ENCODE measurements around the gene AOAH.
"Not testable (repeated sequence)": the region's sequence is repeated elsewhere in the genome, so short reads cannot be mapped to it uniquely, and the experiment has no call there.

Gene AOAH

DNA sequence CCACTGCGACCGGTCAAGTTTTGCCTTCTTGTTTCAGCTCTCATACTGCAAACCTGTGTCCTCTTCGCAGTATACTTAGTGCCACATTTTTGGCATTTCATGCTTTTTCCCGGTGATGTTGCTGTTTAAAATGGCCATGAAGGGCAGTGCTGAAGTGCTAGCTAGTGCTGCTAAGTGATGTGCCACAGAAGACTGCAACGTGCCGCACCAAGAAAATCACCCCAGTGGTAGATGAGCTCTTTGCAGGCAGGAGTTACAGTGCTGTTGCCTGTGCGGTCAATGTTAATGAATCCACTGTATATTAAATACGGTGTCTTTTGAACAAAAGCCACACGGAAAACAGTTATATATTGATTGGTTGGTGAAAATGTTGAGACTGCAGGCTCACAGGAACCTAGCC, 214.3 kb downstream of the AOAH start:
- Histone ChIP-seq H3K4me3 (ENCODE audit: low read depth in 1 of 2, low read length in 1 of 2) (no peak overlapping the region), H3K27ac (no peak overlapping the region), H3K9me3 (no peaks in the 10 kb centered on the region), H3K27me3 (no peaks in the 10 kb centered on the region), H3K36me3 (peaks cover 46% of the 10 kb centered on the region), H3K4me1 (ENCODE audit: control insufficient read depth in 1 of 2, insufficient read depth in 1 of 2, low read depth in 1 of 2, low read length in 1 of 2) (no peaks in the 10 kb centered on the region)
- TF ChIP-seq, protein P1, sequence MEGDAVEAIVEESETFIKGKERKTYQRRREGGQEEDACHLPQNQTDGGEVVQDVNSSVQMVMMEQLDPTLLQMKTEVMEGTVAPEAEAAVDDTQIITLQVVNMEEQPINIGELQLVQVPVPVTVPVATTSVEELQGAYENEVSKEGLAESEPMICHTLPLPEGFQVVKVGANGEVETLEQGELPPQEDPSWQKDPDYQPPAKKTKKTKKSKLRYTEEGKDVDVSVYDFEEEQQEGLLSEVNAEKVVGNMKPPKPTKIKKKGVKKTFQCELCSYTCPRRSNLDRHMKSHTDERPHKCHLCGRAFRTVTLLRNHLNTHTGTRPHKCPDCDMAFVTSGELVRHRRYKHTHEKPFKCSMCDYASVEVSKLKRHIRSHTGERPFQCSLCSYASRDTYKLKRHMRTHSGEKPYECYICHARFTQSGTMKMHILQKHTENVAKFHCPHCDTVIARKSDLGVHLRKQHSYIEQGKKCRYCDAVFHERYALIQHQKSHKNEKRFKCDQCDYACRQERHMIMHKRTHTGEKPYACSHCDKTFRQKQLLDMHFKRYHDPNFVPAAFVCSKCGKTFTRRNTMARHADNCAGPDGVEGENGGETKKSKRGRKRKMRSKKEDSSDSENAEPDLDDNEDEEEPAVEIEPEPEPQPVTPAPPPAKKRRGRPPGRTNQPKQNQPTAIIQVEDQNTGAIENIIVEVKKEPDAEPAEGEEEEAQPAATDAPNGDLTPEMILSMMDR (IDR thresholded peaks at IDR 0.05): no peak

DNA sequence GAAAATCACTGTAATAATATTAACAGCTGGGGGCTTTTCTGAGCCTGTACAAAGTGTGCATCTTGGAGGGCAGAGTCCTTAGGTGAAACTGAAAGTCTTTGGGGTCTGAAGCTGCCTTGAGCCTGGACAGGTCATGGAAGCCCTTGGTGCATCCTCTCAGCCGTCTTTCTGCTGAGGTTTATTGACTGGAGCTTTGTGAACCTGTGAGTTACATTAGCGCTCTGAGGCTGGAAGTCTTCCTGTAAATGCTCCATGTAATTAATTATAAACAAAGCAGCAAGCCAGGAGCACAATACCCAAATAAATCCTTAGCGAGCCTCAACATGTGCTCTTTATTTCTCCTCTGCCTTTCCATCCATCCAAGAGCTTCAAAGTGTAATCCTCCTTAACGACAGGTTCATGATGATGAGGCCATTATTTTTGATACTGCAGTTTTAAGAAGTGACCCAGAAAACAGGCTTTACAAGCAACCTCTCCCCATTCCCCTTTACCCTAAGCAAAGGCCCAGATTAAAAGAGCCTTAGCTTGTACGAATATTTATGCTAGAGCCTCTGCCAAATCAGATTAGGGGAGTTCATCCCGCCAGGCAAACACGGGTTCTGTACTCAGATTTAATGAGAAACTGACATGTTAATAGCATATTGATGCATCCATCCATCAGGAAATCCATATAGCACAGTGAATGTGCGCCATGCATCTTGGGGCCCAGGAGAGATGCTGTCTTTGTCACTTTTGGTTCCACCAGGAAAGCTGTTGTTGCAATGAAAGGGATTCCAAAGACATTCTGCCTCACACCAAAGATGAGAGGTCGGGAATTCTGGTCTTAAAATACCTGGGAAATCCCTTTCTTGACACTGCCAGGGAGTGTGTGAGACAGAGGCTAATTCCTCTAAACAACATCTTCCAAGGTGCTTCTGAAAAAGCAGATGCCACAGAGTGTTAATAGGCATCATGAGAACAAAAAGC, 216.5 kb downstream of the AOAH start:
- TF ChIP-seq, protein P1 (IDR thresholded peaks at IDR 0.05): no peak
- Histone ChIP-seq H3K36me3 (peaks cover 24% of the 10 kb centered on the region), H3K4me3 (ENCODE audit: low read depth in 1 of 2, low read length in 1 of 2) (no peak overlapping the region), H3K9me3 (no peaks in the 10 kb centered on the region), H3K27ac (no peak overlapping the region), H3K4me1 (ENCODE audit: control insufficient read depth in 1 of 2, insufficient read depth in 1 of 2, low read depth in 1 of 2, low read length in 1 of 2) (no peaks in the 10 kb centered on the region), H3K27me3 (no peaks in the 10 kb centered on the region)

DNA sequence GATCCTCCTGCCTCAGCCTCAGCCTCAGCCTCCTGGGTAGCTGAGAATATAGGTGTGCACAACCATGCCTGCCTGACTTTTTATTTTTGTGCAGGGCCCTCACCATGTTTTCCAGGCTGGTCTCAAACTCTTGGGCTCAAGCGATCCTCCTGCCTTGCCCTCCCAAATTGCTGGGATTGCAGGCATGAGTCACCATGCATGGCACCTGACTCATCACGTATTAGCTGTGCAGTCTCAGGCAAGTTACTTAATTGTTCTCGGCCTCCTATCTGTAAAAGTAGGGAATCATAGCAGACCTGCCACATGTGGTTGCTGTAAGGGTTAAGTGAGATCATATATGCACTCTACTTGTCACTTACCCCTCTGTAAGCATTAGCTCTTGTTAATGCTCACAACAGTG, 217.5 kb downstream of the AOAH start:
- no peaks in the 10 kb centered on the region for H3K9me3 ChIP-seq
- H3K27ac ChIP-seq: no peak overlapping the region
- H3K27me3 ChIP-seq: no peaks in the 10 kb centered on the region
- TF ChIP-seq, protein P1 (IDR thresholded peaks at IDR 0.05): no peak
- H3K4me3 ChIP-seq (ENCODE audit: low read depth in 1 of 2, low read length in 1 of 2): no peak overlapping the region
- H3K36me3 ChIP-seq: peaks cover 14% of the 10 kb centered on the region
- no peaks in the 10 kb centered on the region for H3K4me1 ChIP-seq (ENCODE audit: control insufficient read depth in 1 of 2, insufficient read depth in 1 of 2, low read depth in 1 of 2, low read length in 1 of 2)

DNA sequence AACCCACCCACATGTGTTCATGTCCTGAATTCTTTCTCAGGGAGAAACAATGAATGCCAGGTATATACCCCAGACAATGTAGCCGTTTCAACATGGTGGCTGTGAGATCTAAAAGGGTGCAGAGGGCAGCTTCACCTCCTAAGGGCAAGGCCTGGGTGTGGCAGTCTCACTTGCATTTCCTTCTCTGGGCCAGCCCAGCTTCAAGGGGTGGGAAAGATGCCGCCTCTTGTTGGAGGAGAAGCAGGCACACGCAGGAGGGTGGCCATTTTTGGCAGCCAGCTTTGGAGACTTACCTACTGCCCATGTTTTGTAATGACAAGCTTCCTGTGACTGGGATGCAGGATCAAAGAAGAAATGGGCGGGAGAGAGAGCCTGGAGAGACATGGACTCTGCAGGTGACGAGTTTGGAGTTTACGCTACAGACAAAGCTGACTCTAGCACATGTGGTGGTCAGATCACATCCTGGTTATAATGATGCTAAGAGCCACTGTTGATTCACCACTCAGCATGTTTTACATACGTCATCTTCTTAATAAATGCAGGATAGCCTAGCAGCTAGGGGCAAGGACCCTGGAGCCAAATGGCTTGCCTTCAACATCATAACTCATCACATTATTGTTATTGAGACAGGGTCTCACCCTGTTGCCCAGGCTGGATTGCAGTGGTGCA, 218.0 kb downstream of the AOAH start:
- Histone ChIP-seq H3K4me1 (ENCODE audit: control insufficient read depth in 1 of 2, insufficient read depth in 1 of 2, low read depth in 1 of 2, low read length in 1 of 2) (no peaks in the 10 kb centered on the region), H3K9me3 (no peaks in the 10 kb centered on the region), H3K27ac (no peak overlapping the region), H3K4me3 (ENCODE audit: low read depth in 1 of 2, low read length in 1 of 2) (no peak overlapping the region), H3K27me3 (no peaks in the 10 kb centered on the region), H3K36me3 (peaks cover 9% of the 10 kb centered on the region)
- TF ChIP-seq, protein P1 (IDR thresholded peaks at IDR 0.05): no peak

DNA sequence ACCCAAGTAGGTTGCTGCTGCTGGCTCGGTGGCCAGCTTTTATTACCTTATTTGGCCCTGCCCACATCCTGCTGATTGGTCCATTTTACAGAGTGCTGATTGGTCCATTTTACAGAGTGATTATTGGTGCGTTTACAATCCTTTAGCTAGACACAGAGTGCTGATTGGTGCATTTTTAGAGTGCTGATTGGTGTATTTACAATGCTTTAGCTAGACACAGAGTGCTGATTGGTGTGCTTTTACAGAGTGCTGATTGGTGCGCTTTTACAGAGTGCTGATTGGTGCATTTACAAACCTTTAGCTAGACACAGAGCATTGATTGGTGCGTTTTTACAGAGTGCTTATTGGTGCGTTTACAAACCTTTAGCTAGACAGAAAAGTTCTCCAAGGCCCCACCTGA, 219.7 kb downstream of the AOAH start:
- not testable (repeated sequence) for H3K9me3 ChIP-seq; H3K36me3 ChIP-seq; H3K4me3 ChIP-seq (ENCODE audit: low read depth in 1 of 2, low read length in 1 of 2); H3K27me3 ChIP-seq; H3K27ac ChIP-seq; H3K4me1 ChIP-seq (ENCODE audit: control insufficient read depth in 1 of 2, insufficient read depth in 1 of 2, low read depth in 1 of 2, low read length in 1 of 2)

DNA sequence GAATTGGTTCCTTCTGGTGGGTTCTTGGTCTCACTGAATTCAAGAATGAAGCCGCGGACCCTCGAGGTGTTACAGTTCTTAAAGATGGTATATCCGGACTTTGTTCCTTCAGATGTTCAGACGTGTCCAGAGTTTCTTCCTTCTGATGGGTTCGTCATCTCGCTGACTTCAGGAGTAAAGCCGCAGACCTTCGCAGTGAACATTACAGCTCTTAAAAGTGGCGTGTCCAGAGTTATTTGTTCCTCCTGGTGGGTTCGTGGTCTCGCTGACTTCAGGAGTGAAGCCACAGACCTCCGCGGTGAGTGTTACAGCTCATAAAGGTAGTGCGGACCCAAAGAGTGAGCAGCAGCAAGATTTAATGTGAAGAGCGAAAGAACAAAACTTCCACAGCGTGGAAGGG, 220.1 kb downstream of the AOAH start:
- H3K4me1 ChIP-seq (ENCODE audit: control insufficient read depth in 1 of 2, insufficient read depth in 1 of 2, low read depth in 1 of 2, low read length in 1 of 2); H3K27ac ChIP-seq; H3K27me3 ChIP-seq; H3K36me3 ChIP-seq; H3K9me3 ChIP-seq; H3K4me3 ChIP-seq (ENCODE audit: low read depth in 1 of 2, low read length in 1 of 2): not testable (repeated sequence)
